ENCODE data around the gene DNER.

Gene DNER

GRCh38 chr2:229501051-229501794 is 213.1 kb downstream of the DNER start:
- no peak overlapping the region for H3K4me3 ChIP-seq (ENCODE audit: low read depth, low read length)
- TF ChIP-seq CTCF (IDR thresholded peaks at IDR 0.05; ENCODE audit: borderline replicate concordance, insufficient read depth, low read depth, low read length) = no peak

GRCh38 chr2:229492034-229492433 is 222.3 kb downstream of the DNER start:
- TF ChIP-seq CTCF (IDR thresholded peaks at IDR 0.05; ENCODE audit: borderline replicate concordance, insufficient read depth, low read depth, low read length) = no peak
- no peak overlapping the region for H3K4me3 ChIP-seq (ENCODE audit: low read depth, low read length)

- TF ChIP-seq CTCF (IDR thresholded peaks at IDR 0.05; ENCODE audit: borderline replicate concordance, insufficient read depth, low read depth, low read length) = no peak
- no peak overlapping the region for H3K4me3 ChIP-seq (ENCODE audit: low read depth, low read length)
Measured at GRCh38 chr2:229490167-229490566, 224.2 kb downstream of the DNER start.

- TF ChIP-seq CTCF (IDR thresholded peaks at IDR 0.05; ENCODE audit: borderline replicate concordance, insufficient read depth, low read depth, low read length) = no peak
- no peak overlapping the region for H3K4me3 ChIP-seq (ENCODE audit: low read depth, low read length)
Measured at GRCh38 chr2:229489016-229489415, 225.3 kb downstream of the DNER start.

GRCh38 chr2:229488232-229488631 is 226.1 kb downstream of the DNER start:
- TF ChIP-seq CTCF (IDR thresholded peaks at IDR 0.05; ENCODE audit: borderline replicate concordance, insufficient read depth, low read depth, low read length) = no peak
- no peak overlapping the region for H3K4me3 ChIP-seq (ENCODE audit: low read depth, low read length)

GRCh38 chr2:229486673-229487072 is 227.7 kb downstream of the DNER start:
- no peak overlapping the region for H3K4me3 ChIP-seq (ENCODE audit: low read depth, low read length)
- TF ChIP-seq CTCF (IDR thresholded peaks at IDR 0.05; ENCODE audit: borderline replicate concordance, insufficient read depth, low read depth, low read length) = no peak

GRCh38 chr2:229485857-229486256 is 228.5 kb downstream of the DNER start:
- TF ChIP-seq CTCF (IDR thresholded peaks at IDR 0.05; ENCODE audit: borderline replicate concordance, insufficient read depth, low read depth, low read length) = no peak
- no peak overlapping the region for H3K4me3 ChIP-seq (ENCODE audit: low read depth, low read length)
